ENCODE data around the gene PFAS. TPM values are rescaled to one million over a fixed set of nuclear protein-coding genes. Genes with fewer than 3 reads are reported as not detected.

Gene PFAS
- total RNA-seq, 1 experiment from 2014 or later: 80.6 TPM

GRCh38 chr17:8209907-8210760, 39.0 kb upstream of the PFAS start, which contains the start of gene AURKB:
Gene AURKB, minus strand, starts transcription at chr17:8210575. Its CDS starts 351 bp downstream, at chr17:8210224.
- intact Hi-C loops (cut with micrococcal nuclease): no loop called here

More at GRCh38 chr17:8209907-8210760, 39.0 kb upstream of the PFAS start, which contains the start of gene AURKB:
- H3K79me2 ChIP-seq (ENCODE audit: insufficient read depth, low read length): peaks cover 46% of the 10 kb centered on the region
- peak within 1 kb of the TSS; percentile 92 for H3K27ac ChIP-seq (ENCODE audit: low read depth, low read length)
- peak within 1 kb of the TSS; percentile 82 for H3K4me2 ChIP-seq (ENCODE audit: low read length)
- H4K20me1 ChIP-seq (ENCODE audit: insufficient read depth): peaks cover 3% of the 10 kb centered on the region; the same call in 1 of the 2 replicates
- POLR2A ChIA-PET: interaction anchor here (0.7 to 5.2 kb wide), 14 partner anchors 9 to 226 kb away, joined by 4 to 57 read pairs (median 8); partner anchors contain the start of genes BORCS6, CTC1, NDEL1 and SLC25A35
- peaks cover 25 to 53% of the 10 kb centered on the region in 2 experiments; a peak in 3 of 4 replicates for H3K4me1 ChIP-seq (ENCODE audit: control insufficient read depth in 1 of 2, insufficient read depth in 2 of 2, low read length in 2 of 2)
- H2AFZ ChIP-seq (ENCODE audit: low read depth, low read length, poor library complexity, severe bottlenecking): peak within 1 kb of the TSS; percentile 59
- peak; percentile 77 for ATAC-seq
- no peaks in the 10 kb centered on the region for H3K9me2 ChIP-seq (ENCODE audit: insufficient read depth)
- TSS peak; percentile 90 for BruUV-seq (replicated peaks)
- H3K4me3 ChIP-seq (replicated peaks in 1 of 2; ENCODE audit: low read depth in 1 of 2, low read length in 2 of 2): peak within 1 kb of the TSS; percentile 78 to 95
- H3K9me3 ChIP-seq (ENCODE audit: control insufficient read depth in 1 of 2, insufficient read depth in 1 of 2, low read depth in 1 of 2, low read length in 2 of 2): no peaks in the 10 kb centered on the region
- CTCF ChIA-PET: interaction anchor here (1.0 to 1.6 kb wide), 3 partner anchors 24 to 130 kb away, joined by 3 to 5 read pairs (median 3); no protein-coding TSS in a partner anchor
- RAD21 ChIA-PET (ENCODE audit: low non-redundant PET in 1 of 2, low total read pairs in 2 of 2, uncharacterized antibody in 2 of 2, unreplicated experiment in 2 of 2): no interaction called here
- TF ChIP-seq POLR2A (IDR thresholded peaks at IDR 0.05; ENCODE audit: borderline replicate concordance, extremely low read depth, insufficient read depth, insufficient read length) (peak; percentile 92), POLR2AphosphoS5 (IDR thresholded peaks at IDR 0.05; ENCODE audit: low read depth, low read length) (peak; percentile 92), TCF7L2 (IDR thresholded peaks at IDR 0.05; ENCODE audit: borderline replicate concordance, extremely low read depth, insufficient read depth, insufficient read length) (peak; percentile 20), RAD21 (IDR thresholded peaks at IDR 0.05; ENCODE audit: low read depth) (no peak), ZBTB33 (IDR thresholded peaks at IDR 0.05; ENCODE audit: extremely low read depth, insufficient replicate concordance, low read length) (no peak), EGR1 (IDR thresholded peaks at IDR 0.05; ENCODE audit: low read depth) (peak; percentile 74), JUND (IDR thresholded peaks at IDR 0.05) (no peak), SP1 (IDR thresholded peaks at IDR 0.05; ENCODE audit: low read depth) (peak; percentile 70), SIN3A (IDR thresholded peaks at IDR 0.05; ENCODE audit: low read depth) (peak; percentile 96), YY1 (IDR thresholded peaks at IDR 0.05; ENCODE audit: extremely low read depth, insufficient replicate concordance, low read depth, low read length) (no peak), REST (IDR thresholded peaks at IDR 0.05; ENCODE audit: low read depth) (no peak), MAX (IDR thresholded peaks at IDR 0.05) (peak; percentile 97), EZH2phosphoT487 (IDR thresholded peaks at IDR 0.05; ENCODE audit: borderline replicate concordance) (no peak), EZH2 (IDR thresholded peaks at IDR 0.05) (no peak), ZFX (IDR thresholded peaks at IDR 0.05) (peak; percentile 75; the same call in 1 of the 2 replicates), ZNF274 (IDR thresholded peaks at IDR 0.05; ENCODE audit: low read depth, low read length) (no peak), CTCF (IDR thresholded peaks at IDR 0.05 in 2 of 3, conservative IDR thresholded peaks at IDR 0.05 in 1 of 3; ENCODE audit: borderline replicate concordance in 1 of 3, insufficient read depth in 1 of 3, low read depth in 2 of 3, low read length in 2 of 3) (no peak)
- H3K36me3 ChIP-seq (ENCODE audit: control insufficient read depth in 1 of 2, insufficient read depth in 2 of 2, low read length in 2 of 2): peaks cover 14 to 27% of the 10 kb centered on the region in 2 experiments; a peak in 3 of 4 replicates
- no peaks in the 10 kb centered on the region for H3K27me3 ChIP-seq (ENCODE audit: insufficient read depth, low read length)
- peak within 1 kb of the TSS; percentile 96 for H3K9ac ChIP-seq (ENCODE audit: low read length)
- peak; percentile 92 for DNase-seq (ENCODE audit: low read depth, low spot score)

All from HCT116 (cell line).